Nephron (organoid): ENCODE measurements around the gene R3HDM4.
A peak's percentile ranks its signal among the peaks of the same experiment; 100 is the strongest.

Experiments used
- H3K27ac Mint-ChIP-seq, 3 experiments: 2 replicates each; pipeline ENCODE4 v1.8.0; 2020; ENCODE audit warnings: mixed read lengths in 3 of 3, mild to moderate bottlenecking in 2 of 3, moderate library complexity in 1 of 3
- H3K27me3 Mint-ChIP-seq: 2 replicates; pipeline ENCODE4 v1.8.0; 2021; ENCODE audit warnings: low read depth, mild to moderate bottlenecking, moderate library complexity, mixed read lengths
- H3K36me3 Mint-ChIP-seq: 2 replicates; pipeline ENCODE4 v1.8.0; 2020; ENCODE audit warnings: low read depth, mixed read lengths
- H3K4me1 Mint-ChIP-seq: 2 replicates; pipeline ENCODE4 v1.8.0; 2020; ENCODE audit warnings: mixed read lengths
- H3K4me3 Mint-ChIP-seq, 3 experiments: 2 replicates each; pipeline ENCODE4 v1.8.0; 2020; ENCODE audit warnings: mild to moderate bottlenecking in 3 of 3, mixed read lengths in 3 of 3, moderate library complexity in 2 of 3
- H3K9me3 Mint-ChIP-seq: 2 replicates; pipeline ENCODE4 v1.8.0; 2020; ENCODE audit warnings: mixed read lengths
- TF ChIP-seq, protein P1 (sequence below), 3 experiments: fragments of 200-600 bp; sonication (generic); IDR thresholded peaks; one replicate each; pipeline ENCODE4 v1.5.0; 2021; ENCODE audit warnings: antibody characterized with exemption in 3 of 3; ENCODE audit not compliant: unreplicated experiment in 3 of 3

The R3HDM4 gene

DNA sequence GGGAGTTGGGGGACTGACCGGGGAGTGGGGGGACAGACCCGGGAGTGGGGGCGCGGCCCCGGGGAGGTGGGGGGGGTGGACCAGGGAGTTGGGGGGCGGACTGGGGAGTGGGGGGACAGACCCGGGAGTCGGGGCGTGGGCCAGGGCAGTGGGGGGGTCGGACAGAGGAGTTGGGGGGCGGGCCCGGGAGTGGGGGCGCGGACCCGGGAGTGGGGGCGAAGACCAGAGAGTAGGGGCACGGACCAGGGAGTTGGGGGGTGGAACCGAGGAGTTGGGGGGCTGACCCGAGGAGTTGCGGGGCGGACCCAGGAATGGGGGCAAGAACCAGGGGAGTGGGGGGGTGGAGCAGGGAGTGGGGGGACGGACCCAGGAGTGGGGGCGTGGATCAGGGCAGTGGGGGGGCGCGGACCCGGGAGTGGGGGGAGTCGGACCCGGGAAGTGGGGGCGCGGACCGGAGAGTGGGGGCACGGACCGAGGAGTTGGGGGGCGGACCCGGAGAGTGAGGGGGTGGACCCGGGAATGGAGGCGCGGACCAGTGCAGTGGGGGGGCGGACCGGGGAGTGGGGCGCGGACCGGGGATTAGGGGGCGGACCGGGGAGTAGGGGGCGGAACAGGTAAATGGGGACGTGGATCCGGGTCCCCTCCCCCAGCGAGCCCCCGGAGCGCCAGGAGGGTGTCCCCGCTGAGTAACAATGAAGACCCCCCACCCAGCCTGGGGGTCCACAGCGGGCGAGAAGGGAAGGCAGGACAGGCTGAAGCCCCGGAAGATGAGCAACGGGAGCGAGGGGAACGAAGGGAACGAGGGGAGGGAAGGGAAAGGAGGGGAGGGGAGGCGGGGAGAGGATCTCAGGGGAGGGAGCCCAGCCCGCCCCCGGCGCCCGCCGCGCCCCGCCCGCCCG lies 589 bp downstream of the R3HDM4 start:
- Mint-ChIP-seq H3K4me1 (no peaks in the 10 kb centered on the region), H3K27ac (no peak overlapping the region), H3K9me3 (no peaks in the 10 kb centered on the region), H3K36me3 (peaks cover 6% of the 10 kb centered on the region), H3K27me3 (peaks cover 18% of the 10 kb centered on the region), H3K4me3 (peak overlapping the region; percentile 85 to 89 (median 86))
- TF ChIP-seq, protein P1, sequence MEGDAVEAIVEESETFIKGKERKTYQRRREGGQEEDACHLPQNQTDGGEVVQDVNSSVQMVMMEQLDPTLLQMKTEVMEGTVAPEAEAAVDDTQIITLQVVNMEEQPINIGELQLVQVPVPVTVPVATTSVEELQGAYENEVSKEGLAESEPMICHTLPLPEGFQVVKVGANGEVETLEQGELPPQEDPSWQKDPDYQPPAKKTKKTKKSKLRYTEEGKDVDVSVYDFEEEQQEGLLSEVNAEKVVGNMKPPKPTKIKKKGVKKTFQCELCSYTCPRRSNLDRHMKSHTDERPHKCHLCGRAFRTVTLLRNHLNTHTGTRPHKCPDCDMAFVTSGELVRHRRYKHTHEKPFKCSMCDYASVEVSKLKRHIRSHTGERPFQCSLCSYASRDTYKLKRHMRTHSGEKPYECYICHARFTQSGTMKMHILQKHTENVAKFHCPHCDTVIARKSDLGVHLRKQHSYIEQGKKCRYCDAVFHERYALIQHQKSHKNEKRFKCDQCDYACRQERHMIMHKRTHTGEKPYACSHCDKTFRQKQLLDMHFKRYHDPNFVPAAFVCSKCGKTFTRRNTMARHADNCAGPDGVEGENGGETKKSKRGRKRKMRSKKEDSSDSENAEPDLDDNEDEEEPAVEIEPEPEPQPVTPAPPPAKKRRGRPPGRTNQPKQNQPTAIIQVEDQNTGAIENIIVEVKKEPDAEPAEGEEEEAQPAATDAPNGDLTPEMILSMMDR (IDR thresholded peaks at IDR 0.05; ENCODE audit: unreplicated experiment in 3 of 3) = no peak

DNA sequence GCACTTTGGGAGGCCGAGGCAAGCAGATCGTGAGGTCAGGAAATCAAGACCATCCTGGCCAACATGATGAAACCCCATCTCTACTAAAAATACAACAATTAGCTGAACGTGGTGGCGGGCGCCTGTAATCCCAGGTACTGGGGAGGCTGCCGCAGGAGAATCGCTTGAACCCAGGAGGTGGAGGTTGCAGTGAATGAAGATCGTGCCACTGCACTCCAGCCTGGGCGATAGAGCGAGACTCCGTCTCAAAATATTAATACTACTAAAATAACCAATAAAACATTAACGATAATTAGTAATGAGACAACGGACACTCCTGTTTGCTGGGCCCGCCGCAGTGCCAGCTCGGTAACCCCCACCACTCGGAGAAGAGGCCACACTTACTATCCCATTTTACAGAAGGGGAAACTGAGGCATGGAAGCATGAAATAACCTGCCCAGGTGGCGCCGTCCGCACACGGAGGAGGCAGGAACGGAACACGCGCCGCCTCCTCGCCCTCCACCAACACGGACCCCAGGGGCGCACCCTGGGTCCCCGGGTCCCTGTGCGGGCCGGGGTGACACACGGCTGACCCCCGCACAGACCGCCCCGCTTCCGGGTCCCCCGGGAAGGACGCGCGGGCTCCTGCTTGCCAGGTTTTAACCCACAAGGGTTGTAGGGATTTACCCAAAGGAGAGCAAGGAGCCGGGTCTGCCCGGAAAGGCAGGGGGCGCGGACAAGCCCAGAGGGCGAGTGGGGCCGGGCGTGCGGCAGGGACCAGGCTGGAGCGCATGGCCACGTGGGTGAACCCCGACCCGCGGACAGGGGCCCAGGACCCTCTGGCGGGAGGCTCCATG lies 1.6 kb downstream of the R3HDM4 start:
- Mint-ChIP-seq H3K9me3 (no peaks in the 10 kb centered on the region), H3K27ac (peak overlapping the region in 1 of 3 experiments; percentile 41), H3K4me3 (peak overlapping the region; percentile 83 to 87 (median 86)), H3K4me1 (no peaks in the 10 kb centered on the region), H3K36me3 (peaks cover 6% of the 10 kb centered on the region), H3K27me3 (peaks cover 11% of the 10 kb centered on the region)
- TF ChIP-seq, protein P1 (IDR thresholded peaks at IDR 0.05; ENCODE audit: unreplicated experiment in 3 of 3) = no peak

DNA sequence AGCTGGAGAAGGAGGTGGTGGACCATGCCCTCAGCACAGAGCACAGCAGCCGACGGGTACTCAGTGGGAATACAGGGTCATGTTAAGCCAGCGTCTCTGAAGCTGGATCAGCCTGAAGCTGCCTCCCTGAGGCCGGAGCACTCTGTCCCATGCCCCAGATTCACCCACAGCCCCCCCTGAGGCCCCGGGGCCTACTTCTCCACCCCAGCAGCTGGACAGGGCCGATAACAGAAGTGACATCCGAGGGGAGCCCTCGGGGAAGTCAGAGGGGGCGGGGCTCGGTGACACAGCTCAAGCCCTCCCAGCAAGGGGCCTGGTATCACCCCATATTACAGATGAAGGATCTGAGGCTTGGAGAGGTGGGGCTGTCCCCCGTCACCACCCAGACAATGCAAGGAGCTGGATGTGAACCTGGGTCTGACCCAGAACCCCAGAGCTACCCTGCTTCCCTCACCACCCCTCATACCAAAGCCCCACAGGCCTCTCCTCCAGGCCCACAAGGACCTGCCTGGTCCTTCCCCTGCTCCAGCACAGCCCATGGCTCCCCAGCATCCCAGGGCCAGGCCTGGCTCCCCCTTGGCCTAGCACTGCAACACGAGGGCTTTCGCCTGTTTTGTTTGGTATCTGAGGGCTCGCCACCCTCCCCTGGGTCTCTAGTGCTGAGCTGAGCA lies 5.7 kb downstream of the R3HDM4 start:
- Mint-ChIP-seq H3K4me1 (peaks cover 4% of the 10 kb centered on the region), H3K4me3 (no peak overlapping the region), H3K27ac (no peak overlapping the region), H3K9me3 (no peaks in the 10 kb centered on the region), H3K36me3 (peaks cover 3% of the 10 kb centered on the region), H3K27me3 (no peaks in the 10 kb centered on the region)
- TF ChIP-seq, protein P1 (IDR thresholded peaks at IDR 0.05; ENCODE audit: unreplicated experiment in 3 of 3) = no peak

DNA sequence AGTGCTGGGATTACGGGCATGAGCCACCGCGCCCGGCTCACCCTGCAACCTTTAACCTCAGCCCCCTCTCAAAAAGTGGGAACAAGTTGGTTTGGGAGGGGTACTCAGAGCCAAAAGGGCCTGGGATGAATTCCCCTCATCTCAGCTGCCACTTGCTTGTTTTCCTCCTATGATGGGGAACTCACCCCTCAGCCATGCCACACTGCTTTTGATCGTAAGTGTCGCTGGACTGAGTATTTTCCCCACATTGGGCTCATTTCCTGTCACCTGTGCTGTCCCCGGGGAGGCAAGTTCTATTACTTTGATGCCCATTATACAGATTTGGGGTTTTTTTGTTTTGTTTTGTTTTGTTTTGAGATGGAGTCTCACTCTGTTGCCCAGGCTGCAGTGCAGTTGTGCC lies 6.5 kb downstream of the R3HDM4 start:
- Mint-ChIP-seq H3K27me3 (no peaks in the 10 kb centered on the region), H3K4me1 (peaks cover 4% of the 10 kb centered on the region), H3K36me3 (peaks cover 3% of the 10 kb centered on the region), H3K4me3 (no peak overlapping the region), H3K9me3 (no peaks in the 10 kb centered on the region), H3K27ac (no peak overlapping the region)
- TF ChIP-seq, protein P1 (IDR thresholded peaks at IDR 0.05; ENCODE audit: unreplicated experiment in 3 of 3) = no peak

DNA sequence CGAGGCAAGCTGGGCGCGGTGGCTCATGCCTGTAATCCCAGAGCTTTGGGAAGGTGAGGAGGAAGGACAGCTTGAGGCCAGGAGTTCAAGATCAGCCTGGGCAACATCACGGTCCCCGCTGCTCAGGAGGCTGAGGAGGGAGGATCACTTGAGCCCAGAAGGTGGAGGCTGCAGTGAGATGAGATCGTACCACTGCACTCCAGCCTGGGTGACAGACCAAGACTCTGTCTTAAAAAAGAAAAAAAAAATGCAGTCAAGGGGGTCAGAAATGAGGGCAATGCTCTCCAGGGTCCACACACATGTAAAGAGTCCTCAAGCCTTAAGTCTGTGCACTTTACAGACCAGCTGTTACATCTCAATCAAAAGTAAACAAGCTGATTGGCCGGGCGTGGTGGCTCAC lies 8.5 kb downstream of the R3HDM4 start:
- H3K9me3 Mint-ChIP-seq = no peaks in the 10 kb centered on the region
- H3K4me3 Mint-ChIP-seq = no peak overlapping the region
- H3K27me3 Mint-ChIP-seq = no peaks in the 10 kb centered on the region

More for the DNA sequence above, 8.5 kb downstream of the R3HDM4 start:
- TF ChIP-seq, protein P1 (IDR thresholded peaks at IDR 0.05; ENCODE audit: unreplicated experiment in 3 of 3) = no peak
- peaks cover 4% of the 10 kb centered on the region for H3K4me1 Mint-ChIP-seq
- peaks cover 2% of the 10 kb centered on the region for H3K36me3 Mint-ChIP-seq
- H3K27ac Mint-ChIP-seq = peak overlapping the region in 2 of 3 experiments; percentile 72 to 75
